ENCODE data around the gene MPIG6B.

The MPIG6B gene

GRCh38 chr6:31765559-31765909 lies 42.4 kb downstream of the MPIG6B start:
- DNase-seq (ENCODE audit: low read depth in 2 of 3, low spot score in 1 of 3): no peak

- no peak for DNase-seq (ENCODE audit: low read depth in 2 of 3, low spot score in 1 of 3)
Measured at GRCh38 chr6:31765910-31766794, 43.0 kb downstream of the MPIG6B start.

GRCh38 chr6:31767096-31767645 lies 44.0 kb downstream of the MPIG6B start:
- DNase-seq (ENCODE audit: low read depth in 2 of 3, low spot score in 1 of 3): no peak

GRCh38 chr6:31768363-31769257 lies 45.4 kb downstream of the MPIG6B start:
- no peak for DNase-seq (ENCODE audit: low read depth in 2 of 3, low spot score in 1 of 3)

GRCh38 chr6:31769684-31770371 lies 46.7 kb downstream of the MPIG6B start:
- peak; percentile 74 to 82 (median 75) for DNase-seq (ENCODE audit: low read depth in 2 of 3, low spot score in 1 of 3)

GRCh38 chr6:31770860-31771259 lies 47.7 kb downstream of the MPIG6B start:
- no peak for DNase-seq (ENCODE audit: low read depth in 2 of 3, low spot score in 1 of 3)

- no peak for DNase-seq (ENCODE audit: low read depth in 2 of 3, low spot score in 1 of 3)
Measured at GRCh38 chr6:31771992-31772358, 48.8 kb downstream of the MPIG6B start.

GRCh38 chr6:31775184-31775583 lies 52.0 kb downstream of the MPIG6B start:
- DNase-seq (ENCODE audit: low read depth in 2 of 3, low spot score in 1 of 3): no peak

GRCh38 chr6:31775633-31776484 lies 52.7 kb downstream of the MPIG6B start:
- DNase-seq (ENCODE audit: low read depth in 2 of 3, low spot score in 1 of 3): no peak
